Esophagus squamous epithelium (tissue), 4 donors: ENCODE data around the gene ZFR2.

ENCODE experiments used
- CTCF ChIP-seq, 6 experiments: fragments of 450-650 bp in 4 of 6; fragments of 200-600 bp in 2 of 6; sonication (generic) in 2 of 6; IDR thresholded peaks; one replicate each; pipeline ENCODE4 v1.5.1; 2016 to 2019; ENCODE audit warnings: antibody characterized with exemption in 6 of 6, mild to moderate bottlenecking in 4 of 6, moderate library complexity in 4 of 6
- POLR2A ChIP-seq, 4 donors: fragments of 450-650 bp; IDR thresholded peaks; one replicate each; pipeline ENCODE4 v1.6.1; 2017; ENCODE audit warnings: antibody characterized with exemption in 4 of 4, mild to moderate bottlenecking in 4 of 4, moderate library complexity in 3 of 4

- TF ChIP-seq CTCF (IDR thresholded peaks at IDR 0.05) (no peak), POLR2A (IDR thresholded peaks at IDR 0.05) (no peak)
These were observed 70.7 kb downstream of the ZFR2 start for GRCh38 chr19:3798137-3798536.
